ENCODE data around the gene NUDT14. TPM values are rescaled to one million over a fixed set of nuclear protein-coding genes. Genes with fewer than 3 reads are reported as not detected.

The NUDT14 gene
- total and polyA plus RNA-seq, 2 of the 8 experiments (the other 6 are each of a cell fraction or from before 2014, with no cell fraction given), result 25.5 to 33.3 TPM

DNA sequence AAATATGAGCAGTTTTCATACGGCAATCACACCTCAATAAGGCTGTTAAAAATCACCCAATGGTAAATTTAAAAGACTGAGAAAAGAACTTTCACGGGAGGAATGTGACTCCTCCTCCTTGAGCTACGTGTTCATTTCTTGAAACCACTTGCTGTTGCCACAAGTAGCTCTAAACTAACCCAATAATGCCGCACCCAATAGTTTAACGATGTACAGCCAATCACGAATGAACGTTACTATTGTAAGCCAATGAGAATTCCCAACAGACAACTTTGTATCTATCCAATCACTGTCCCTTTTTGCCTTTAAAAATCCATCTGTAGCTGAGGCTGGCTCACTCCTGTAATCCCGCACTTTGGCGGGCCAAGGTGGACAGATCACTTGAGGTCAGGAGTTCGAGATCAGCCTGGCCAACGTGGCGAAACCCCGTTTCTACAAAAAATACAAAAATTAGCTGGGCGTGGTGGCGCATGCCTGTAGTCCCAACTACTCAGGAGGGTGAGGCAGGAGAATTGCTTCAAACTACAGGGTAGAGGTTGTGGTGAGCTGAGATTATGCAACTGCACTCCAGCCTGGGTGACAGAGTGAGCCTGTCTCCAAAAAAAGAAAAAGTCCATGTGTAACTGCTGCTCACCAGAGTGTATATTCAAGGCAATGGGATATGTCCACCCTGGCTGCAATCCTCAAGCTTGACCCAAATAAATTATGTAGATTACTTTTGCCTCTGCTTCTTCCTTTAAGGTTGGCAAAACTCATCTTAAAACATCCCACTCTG is 42.8 kb upstream of the NUDT14 start:
- H3K4me3 ChIP-seq (ENCODE audit: extremely low read depth in 1 of 4, insufficient read depth in 2 of 4, low read depth in 3 of 4, low read length in 4 of 4), result no peak overlapping the region
- no peak overlapping the region for H4K91ac ChIP-seq (replicated peaks; ENCODE audit: insufficient read length, low read length)
- H3K79me1 ChIP-seq (ENCODE audit: low read depth, low read length), result no peaks in the 10 kb centered on the region
- no peak overlapping the region for H3K9ac ChIP-seq (replicated peaks in 1 of 4; ENCODE audit: extremely low read depth in 1 of 4, low read depth in 3 of 4, low read length in 3 of 4)
- H2BK15ac ChIP-seq (ENCODE audit: low read length), result no peak overlapping the region
- no peaks in the 10 kb centered on the region for H3K27me3 ChIP-seq (replicated peaks in 1 of 4; ENCODE audit: control insufficient read depth in 3 of 4, extremely low read depth in 1 of 4, insufficient read depth in 3 of 4, low read length in 3 of 4)
- no peak for DNase-seq (ENCODE audit: low read depth in 1 of 2, low spot score in 2 of 2)
- H3K79me2 ChIP-seq (ENCODE audit: control insufficient read depth in 1 of 2, insufficient read depth in 2 of 2, low read length in 2 of 2), result no peaks in the 10 kb centered on the region
- no peaks in the 10 kb centered on the region for H3K4me1 ChIP-seq (replicated peaks in 1 of 4; ENCODE audit: control insufficient read depth in 3 of 4, insufficient read depth in 4 of 4, low read length in 3 of 4)
- H3K9me3 ChIP-seq (ENCODE audit: insufficient read depth in 2 of 2, low read depth in 1 of 2, low read length in 1 of 2), result no peaks in the 10 kb centered on the region
- H3K23me2 ChIP-seq (ENCODE audit: low read depth, low read length), result peaks cover 2% of the 10 kb centered on the region; the same call in 1 of the 2 replicates
- no peak overlapping the region for H4K5ac ChIP-seq (ENCODE audit: insufficient read length, low read depth, low read length)
- H2BK120ac ChIP-seq (replicated peaks; ENCODE audit: low read depth, low read length), result no peak overlapping the region
- H4K8ac ChIP-seq (ENCODE audit: extremely low read depth, insufficient read depth, low read length), result no peak overlapping the region
- H3K27ac ChIP-seq (ENCODE audit: low read depth, low read length), result no peak overlapping the region
- H2BK12ac ChIP-seq (ENCODE audit: low read depth, low read length), result no peak overlapping the region
- H3K14ac ChIP-seq (ENCODE audit: insufficient read length), result no peak overlapping the region
- no peak overlapping the region for H2BK20ac ChIP-seq (ENCODE audit: low read length)
- WGBS, 2 experiments (ENCODE audit: extremely low coverage in 1 of 2, insufficient coverage in 1 of 2, insufficient read length in 1 of 2, insufficient replicate concordance in 2 of 2, low coverage in 1 of 2, low lambda C conversion rate in 2 of 2, missing lambda C conversion rate in 1 of 2), result 90% methylated on average over 15 of the region's 15 CpGs; no CpG with 5 or more reads in 1 of the 2 experiments
- H3K23ac ChIP-seq (ENCODE audit: insufficient read length), result no peak overlapping the region
- H3K4ac ChIP-seq (replicated peaks; ENCODE audit: insufficient read length, low read depth, low read length), result no peak overlapping the region
- H2AK5ac ChIP-seq (ENCODE audit: low read depth, low read length), result no peak overlapping the region
- H3K56ac ChIP-seq (replicated peaks; ENCODE audit: insufficient read length, low read depth, low read length), result no peak overlapping the region
- H3K4me2 ChIP-seq (ENCODE audit: insufficient read depth in 1 of 2, low read depth in 2 of 2, low read length in 2 of 2), result no peak overlapping the region
- no peak for FAIRE-seq
- no peak overlapping the region for H2AFZ ChIP-seq (ENCODE audit: low read length)
- H2BK5ac ChIP-seq (ENCODE audit: low read depth, low read length), result no peak overlapping the region
- H3K36me3 ChIP-seq (ENCODE audit: control insufficient read depth in 2 of 4, insufficient read depth in 4 of 4, low read length in 3 of 4), result no peaks in the 10 kb centered on the region; a peak in 3 of 8 replicates
- ChIA-PET CTCF (ENCODE audit: partially characterized antibody) (interaction anchor here (0.7 to 1.8 kb wide), 12 partner anchors 10 to 207 kb away, joined by 3 to 9 read pairs (median 3); no protein-coding TSS in a partner anchor), POLR2A (ENCODE audit: partially characterized antibody) (no interaction called here)
- peaks cover 0 to 10% of the 10 kb centered on the region in 2 experiments for H4K20me1 ChIP-seq (replicated peaks in 1 of 2; ENCODE audit: control insufficient read depth in 1 of 2, insufficient read depth in 2 of 2, low read length in 2 of 2)
- H3K18ac ChIP-seq (ENCODE audit: extremely low read depth, low read length), result no peak overlapping the region
- no peak for TF ChIP-seq KDM4A (IDR thresholded peaks at IDR 0.05; ENCODE audit: low read depth, low read length, severe bottlenecking)
- TF ChIP-seq POU5F1 (IDR thresholded peaks at IDR 0.05; ENCODE audit: low read depth, low read length), result no peak
- TF ChIP-seq GTF2F1 (IDR thresholded peaks at IDR 0.05; ENCODE audit: borderline replicate concordance, low read depth, low read length), result no peak
- no peak for TF ChIP-seq HDAC2 (IDR thresholded peaks at IDR 0.05; ENCODE audit: borderline replicate concordance in 1 of 2, low read depth in 2 of 2, low read length in 2 of 2)
- no peak for TF ChIP-seq TAF7 (optimal IDR thresholded peaks at IDR 0.05; ENCODE audit: borderline replicate concordance, low read depth, low read length)
- no peak for TF ChIP-seq BRCA1 (IDR thresholded peaks at IDR 0.05; ENCODE audit: low read depth, low read length)
- no peak for TF ChIP-seq ZNF274 (IDR thresholded peaks at IDR 0.05; ENCODE audit: borderline replicate concordance, extremely low read depth, low read length)
- no peak for TF ChIP-seq EP300 (IDR thresholded peaks at IDR 0.05; ENCODE audit: borderline replicate concordance in 1 of 2, low read depth in 2 of 2, low read length in 2 of 2)
- no peak for TF ChIP-seq EZH2 (IDR thresholded peaks at IDR 0.05; ENCODE audit: low read depth, low read length, severe bottlenecking)
- TF ChIP-seq SUZ12 (IDR thresholded peaks at IDR 0.05; ENCODE audit: low read length), result no peak
- no peak for TF ChIP-seq ASH2L (IDR thresholded peaks at IDR 0.05; ENCODE audit: low read length)
- no peak for TF ChIP-seq TAF1 (IDR thresholded peaks at IDR 0.05; ENCODE audit: low read depth, low read length)
- TF ChIP-seq SIRT6 (IDR thresholded peaks at IDR 0.05; ENCODE audit: low read length), result no peak
